Liver (tissue), 9 donors: ENCODE data around the gene MAP3K19. TPM values are rescaled to one million over a fixed set of nuclear protein-coding genes. Genes with fewer than 3 reads are reported as not detected.

Experiments used
- DNase-seq: peaks from one replicate; pipeline ENCODE4 v3.0.0-alpha.2; 2017; ENCODE audit warnings: low spot score
- H3K27ac ChIP-seq, 2 donors: one replicate each; pipeline ENCODE4 v1.7.0; 2013; ENCODE audit warnings: inconsistent platforms in 2 of 2, low read length in 2 of 2, control low read depth in 1 of 2, low read depth in 1 of 2, mild to moderate bottlenecking in 1 of 2
- H3K27me3 ChIP-seq, 4 donors: one replicate each; pipeline versions ENCODE4 v1.6.1 to v1.7.0; 2013; ENCODE audit warnings: low read length in 3 of 4, inconsistent platforms in 1 of 4, mild to moderate bottlenecking in 1 of 4, moderate library complexity in 1 of 4; ENCODE audit not compliant: control insufficient read depth in 4 of 4, insufficient read depth in 4 of 4
- H3K36me3 ChIP-seq, 4 donors: one replicate each; pipeline versions ENCODE4 v1.6.1 to v1.7.0; 2013; ENCODE audit warnings: low read length in 3 of 4, mild to moderate bottlenecking in 3 of 4, low read depth in 1 of 4, moderate library complexity in 1 of 4; ENCODE audit not compliant: control insufficient read depth in 4 of 4, insufficient read depth in 3 of 4
- H3K4me1 ChIP-seq, 4 donors: one replicate each; pipeline versions ENCODE4 v1.6.1 to v1.7.0; 2013; ENCODE audit warnings: low read length in 3 of 4, mild to moderate bottlenecking in 3 of 4, moderate library complexity in 1 of 4; ENCODE audit not compliant: control insufficient read depth in 4 of 4, insufficient read depth in 4 of 4
- H3K4me3 ChIP-seq, 3 donors: one replicate each; pipeline versions ENCODE4 v1.6.1 to v1.7.0; 2013; ENCODE audit warnings: low read length in 3 of 3, control low read depth in 1 of 3, low read depth in 1 of 3, mild to moderate bottlenecking in 1 of 3
- H3K9ac ChIP-seq, 2 donors: one replicate each; pipeline ENCODE4 v1.7.0; 2013; ENCODE audit warnings: low read length in 2 of 2, mild to moderate bottlenecking in 2 of 2, moderate library complexity in 2 of 2, control low read depth in 1 of 2, low read depth in 1 of 2
- H3K9me3 ChIP-seq, 4 donors: one replicate each; pipeline versions ENCODE4 v1.6.1 to v1.7.0; 2013; ENCODE audit warnings: low read length in 3 of 4; ENCODE audit not compliant: control insufficient read depth in 4 of 4
- EGR1 ChIP-seq, 2 donors: IDR thresholded peaks; 2 replicates each; pipeline ENCODE4 v1.6.1; 2016 to 2018; ENCODE audit warnings: antibody characterized with exemption in 2 of 2, low read depth in 2 of 2
- FOXA1 ChIP-seq: IDR thresholded peaks from 2 replicates; pipeline ENCODE4 v1.6.1; 2016; ENCODE audit warnings: antibody characterized with exemption
- FOXA2 ChIP-seq: IDR thresholded peaks from 2 replicates; pipeline ENCODE4 v1.6.1; 2016; ENCODE audit warnings: antibody characterized with exemption
- GABPA ChIP-seq, 2 donors: IDR thresholded peaks in 1 of 2; conservative IDR thresholded peaks in 1 of 2; 2 replicates each; pipeline ENCODE4 v1.6.1; 2016; ENCODE audit warnings: antibody characterized with exemption in 2 of 2, mild to moderate bottlenecking in 1 of 2, moderate library complexity in 1 of 2
- HNF4A ChIP-seq, 2 donors: conservative IDR thresholded peaks; 2 replicates each; pipeline ENCODE4 v1.6.1; 2016; ENCODE audit warnings: antibody characterized with exemption in 2 of 2, mild to moderate bottlenecking in 2 of 2
- HNF4G ChIP-seq: IDR thresholded peaks from 2 replicates; pipeline ENCODE4 v1.6.1; 2016; ENCODE audit warnings: antibody characterized with exemption
- JUND ChIP-seq, 2 donors: IDR thresholded peaks; 2 replicates each; pipeline ENCODE4 v1.6.1; 2016; ENCODE audit warnings: antibody characterized with exemption in 2 of 2
- MAX ChIP-seq: IDR thresholded peaks from 2 replicates; pipeline ENCODE4 v1.6.1; 2016; ENCODE audit warnings: antibody characterized with exemption
- NR2F2 ChIP-seq: IDR thresholded peaks from 2 replicates; pipeline ENCODE4 v1.6.1; 2016; ENCODE audit warnings: antibody characterized with exemption
- RAD21 ChIP-seq, 2 donors: IDR thresholded peaks; 2 replicates each; pipeline ENCODE4 v1.6.1; 2016; ENCODE audit warnings: antibody characterized with exemption in 2 of 2, mild to moderate bottlenecking in 2 of 2
- RXRA ChIP-seq, 2 donors: IDR thresholded peaks; 2 replicates each; pipeline ENCODE4 v1.6.1; 2017 to 2018; ENCODE audit warnings: antibody characterized with exemption in 2 of 2, mild to moderate bottlenecking in 1 of 2
- SP1 ChIP-seq: IDR thresholded peaks from 2 replicates; pipeline ENCODE4 v1.6.1; 2018; ENCODE audit warnings: antibody characterized with exemption, mild to moderate bottlenecking
- TAF1 ChIP-seq: conservative IDR thresholded peaks from 2 replicates; pipeline ENCODE4 v1.6.1; 2016; ENCODE audit warnings: antibody characterized with exemption, mild to moderate bottlenecking
- YY1 ChIP-seq: IDR thresholded peaks from 2 replicates; pipeline ENCODE4 v1.6.1; 2016; ENCODE audit warnings: antibody characterized with exemption, mild to moderate bottlenecking
- ZBTB33 ChIP-seq: IDR thresholded peaks from 2 replicates; pipeline ENCODE4 v1.6.1; 2016; ENCODE audit warnings: antibody characterized with exemption
- WGBS: extraction: QIAGEN DNeasy Blood & Tissue Kit; methylation state at CpG from one replicate; pipeline ENCODE4 v1.1.7; 2013; 5-methylcytosine and 5-hydroxymethylcytosine counted together
- polyA plus RNA-seq, 2 donors: library from polyadenylated mRNA; stranded (reverse) in 1 of 2; unstranded in 1 of 2; fragments of 200-250 nt in 1 of 2; fragments of >200 nt in 1 of 2; fragmentation: Nextera tagmentation in 1 of 2; extraction: Ambion mirVana in 1 of 2; gene quantifications; one replicate each; pipeline versions ENCODE4 v1.2.1 to v1.2.3, GENCODE V29; 2013 to 2015
- total RNA-seq, 2 donors: library from RNA; depleted of rRNA; stranded (reverse); fragments of >200 nt; gene quantifications; one replicate each; pipeline ENCODE4 v1.2.3, GENCODE V29; 2014
- TF ChIP-seq, protein P1 (sequence below): fragments of 150-350 bp; IDR thresholded peaks from 2 replicates; pipeline ENCODE4 v1.5.1; 2017; ENCODE audit warnings: improper control_type of control experiment, low read depth, low read length; ENCODE audit not compliant: missing input control
- TF ChIP-seq, protein P2 (sequence below): IDR thresholded peaks from 2 replicates; pipeline ENCODE4 v1.6.1; 2016; ENCODE audit warnings: antibody characterized with exemption
- TF ChIP-seq, protein P3 (sequence below): IDR thresholded peaks from 2 replicates; pipeline ENCODE4 v1.6.1; 2016; ENCODE audit warnings: antibody characterized with exemption, mild to moderate bottlenecking
- donor health status: healthy.
- donor health status: healthy.
- donor health status: healthy.
- donor health status: healthy.
- donor health status: healthy.

The MAP3K19 gene
- total and polyA plus RNA-seq, 4 donors, result not detected

- peak; percentile 51 for TF ChIP-seq SP1
- no peak for TF ChIP-seq NR2F2
- TF ChIP-seq, protein P1, sequence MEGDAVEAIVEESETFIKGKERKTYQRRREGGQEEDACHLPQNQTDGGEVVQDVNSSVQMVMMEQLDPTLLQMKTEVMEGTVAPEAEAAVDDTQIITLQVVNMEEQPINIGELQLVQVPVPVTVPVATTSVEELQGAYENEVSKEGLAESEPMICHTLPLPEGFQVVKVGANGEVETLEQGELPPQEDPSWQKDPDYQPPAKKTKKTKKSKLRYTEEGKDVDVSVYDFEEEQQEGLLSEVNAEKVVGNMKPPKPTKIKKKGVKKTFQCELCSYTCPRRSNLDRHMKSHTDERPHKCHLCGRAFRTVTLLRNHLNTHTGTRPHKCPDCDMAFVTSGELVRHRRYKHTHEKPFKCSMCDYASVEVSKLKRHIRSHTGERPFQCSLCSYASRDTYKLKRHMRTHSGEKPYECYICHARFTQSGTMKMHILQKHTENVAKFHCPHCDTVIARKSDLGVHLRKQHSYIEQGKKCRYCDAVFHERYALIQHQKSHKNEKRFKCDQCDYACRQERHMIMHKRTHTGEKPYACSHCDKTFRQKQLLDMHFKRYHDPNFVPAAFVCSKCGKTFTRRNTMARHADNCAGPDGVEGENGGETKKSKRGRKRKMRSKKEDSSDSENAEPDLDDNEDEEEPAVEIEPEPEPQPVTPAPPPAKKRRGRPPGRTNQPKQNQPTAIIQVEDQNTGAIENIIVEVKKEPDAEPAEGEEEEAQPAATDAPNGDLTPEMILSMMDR, result no peak
These were observed 114.3 kb downstream of the MAP3K19 start (continued) for GRCh38 chr2:134932864-134933526.

GRCh38 chr2:134927195-134927594 is 120.1 kb downstream of the MAP3K19 start:
- H3K9me3 ChIP-seq, result no peaks in the 10 kb centered on the region
- no peak overlapping the region for H3K4me3 ChIP-seq
- no peaks in the 10 kb centered on the region for H3K27me3 ChIP-seq
- H3K4me1 ChIP-seq, result peaks cover 9 to 44% (median 39%) of the 10 kb centered on the region in 4 donors
- 91% methylated on average over 3 of the region's 3 CpGs for WGBS
- TF ChIP-seq RXRA (IDR thresholded peaks at IDR 0.05) (no peak), HNF4G (no peak), EGR1 (IDR thresholded peaks at IDR 0.05; ENCODE audit: low read depth in 2 of 2) (no peak), GABPA (IDR thresholded peaks at IDR 0.05 in 1 of 2, conservative IDR thresholded peaks at IDR 0.05 in 1 of 2) (no peak), ZBTB33 (no peak), NR2F2 (no peak), TAF1 (no peak), YY1 (no peak), MAX (no peak), FOXA1 (no peak), SP1 (no peak), FOXA2 (no peak), HNF4A (conservative IDR thresholded peaks at IDR 0.05) (no peak), RAD21 (IDR thresholded peaks at IDR 0.05) (no peak), JUND (IDR thresholded peaks at IDR 0.05) (no peak)
- TF ChIP-seq, protein P1, result no peak
- TF ChIP-seq, protein P2, sequence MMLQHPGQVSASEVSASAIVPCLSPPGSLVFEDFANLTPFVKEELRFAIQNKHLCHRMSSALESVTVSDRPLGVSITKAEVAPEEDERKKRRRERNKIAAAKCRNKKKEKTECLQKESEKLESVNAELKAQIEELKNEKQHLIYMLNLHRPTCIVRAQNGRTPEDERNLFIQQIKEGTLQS, result no peak
- TF ChIP-seq, protein P3, sequence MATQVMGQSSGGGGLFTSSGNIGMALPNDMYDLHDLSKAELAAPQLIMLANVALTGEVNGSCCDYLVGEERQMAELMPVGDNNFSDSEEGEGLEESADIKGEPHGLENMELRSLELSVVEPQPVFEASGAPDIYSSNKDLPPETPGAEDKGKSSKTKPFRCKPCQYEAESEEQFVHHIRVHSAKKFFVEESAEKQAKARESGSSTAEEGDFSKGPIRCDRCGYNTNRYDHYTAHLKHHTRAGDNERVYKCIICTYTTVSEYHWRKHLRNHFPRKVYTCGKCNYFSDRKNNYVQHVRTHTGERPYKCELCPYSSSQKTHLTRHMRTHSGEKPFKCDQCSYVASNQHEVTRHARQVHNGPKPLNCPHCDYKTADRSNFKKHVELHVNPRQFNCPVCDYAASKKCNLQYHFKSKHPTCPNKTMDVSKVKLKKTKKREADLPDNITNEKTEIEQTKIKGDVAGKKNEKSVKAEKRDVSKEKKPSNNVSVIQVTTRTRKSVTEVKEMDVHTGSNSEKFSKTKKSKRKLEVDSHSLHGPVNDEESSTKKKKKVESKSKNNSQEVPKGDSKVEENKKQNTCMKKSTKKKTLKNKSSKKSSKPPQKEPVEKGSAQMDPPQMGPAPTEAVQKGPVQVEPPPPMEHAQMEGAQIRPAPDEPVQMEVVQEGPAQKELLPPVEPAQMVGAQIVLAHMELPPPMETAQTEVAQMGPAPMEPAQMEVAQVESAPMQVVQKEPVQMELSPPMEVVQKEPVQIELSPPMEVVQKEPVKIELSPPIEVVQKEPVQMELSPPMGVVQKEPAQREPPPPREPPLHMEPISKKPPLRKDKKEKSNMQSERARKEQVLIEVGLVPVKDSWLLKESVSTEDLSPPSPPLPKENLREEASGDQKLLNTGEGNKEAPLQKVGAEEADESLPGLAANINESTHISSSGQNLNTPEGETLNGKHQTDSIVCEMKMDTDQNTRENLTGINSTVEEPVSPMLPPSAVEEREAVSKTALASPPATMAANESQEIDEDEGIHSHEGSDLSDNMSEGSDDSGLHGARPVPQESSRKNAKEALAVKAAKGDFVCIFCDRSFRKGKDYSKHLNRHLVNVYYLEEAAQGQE, result no peak
- DNase-seq, result no peak
- no peak overlapping the region for H3K27ac ChIP-seq
- H3K9ac ChIP-seq, result no peak overlapping the region
- H3K36me3 ChIP-seq, result no peaks in the 10 kb centered on the region
